Body of pancreas (tissue), 4 donors: ENCODE results near the gene PTPN6.

Experiments
- CTCF ChIP-seq, 7 experiments: fragments of 450-650 bp in 4 of 7; fragments of 200-600 bp in 3 of 7; sonication (generic) in 3 of 7; IDR thresholded peaks; one replicate each; pipeline ENCODE4 v1.5.1; 2016 to 2019; ENCODE audit warnings: antibody characterized with exemption in 7 of 7
- POLR2A ChIP-seq, 3 donors: fragments of 450-650 bp; IDR thresholded peaks; one replicate each; pipeline ENCODE4 v1.6.1; 2016; ENCODE audit warnings: antibody characterized with exemption in 3 of 3, mild to moderate bottlenecking in 2 of 3

DNA sequence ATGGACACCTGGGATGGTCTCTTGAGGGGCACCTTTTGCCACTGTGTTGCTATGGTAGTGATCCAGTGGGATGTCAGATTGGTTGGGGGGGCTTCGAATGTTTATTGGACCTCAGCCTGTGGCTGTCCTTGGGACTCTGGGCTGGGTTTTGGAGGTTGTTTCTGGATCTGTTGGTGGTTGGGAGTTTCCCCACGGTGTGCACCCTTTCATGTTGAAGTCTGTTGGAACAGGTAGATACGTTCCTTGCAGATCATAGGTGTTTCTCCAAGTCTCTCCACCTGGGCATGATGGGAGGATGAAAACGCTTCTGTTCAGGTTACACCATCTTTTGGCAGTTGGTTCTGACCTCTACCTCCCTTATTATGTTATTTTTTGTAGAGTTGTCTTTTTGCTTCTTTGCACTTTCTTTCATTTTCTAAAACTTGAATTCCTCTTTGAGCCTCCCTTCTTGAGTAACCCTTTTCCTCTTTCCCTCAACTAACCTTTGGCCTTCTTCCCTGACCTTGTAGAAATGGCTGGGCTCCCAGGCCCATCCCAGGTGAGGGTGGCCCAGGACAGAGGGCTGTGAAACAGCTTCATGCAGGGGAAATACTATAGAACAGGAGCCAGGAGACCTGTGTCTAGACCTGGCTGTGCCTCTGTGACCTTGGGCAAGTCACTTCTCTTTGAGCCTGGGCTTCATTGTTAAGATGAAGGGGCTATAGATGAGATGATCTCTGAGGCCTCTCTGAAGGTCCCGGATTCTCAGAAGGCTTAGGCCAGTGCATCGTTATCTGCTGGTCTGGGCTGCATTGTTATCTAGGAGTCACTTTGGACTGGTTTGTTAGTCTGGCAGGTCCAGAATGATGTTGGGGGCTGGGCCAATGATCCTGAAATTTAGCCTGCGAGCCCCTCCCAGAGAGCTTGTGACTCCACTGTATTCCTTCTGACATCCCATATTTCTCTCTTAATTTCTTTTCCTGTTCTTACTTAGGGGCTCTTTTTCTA lies 21.4 kb upstream of the PTPN6 start:
- TF ChIP-seq CTCF (IDR thresholded peaks at IDR 0.05) = no peak
- no peak for TF ChIP-seq POLR2A (IDR thresholded peaks at IDR 0.05)
